GM19452 (cell line): ENCODE data around the gene SSX2IP.
"Not testable (repeated sequence)": the region's sequence is repeated elsewhere in the genome, so short reads cannot be mapped to it uniquely, and the experiment has no call there.

Experiments used
- ATAC-seq: cut with Tn5 transposase; IDR thresholded peaks from one replicate; pipeline ENCODE4 v1.9.1; 2021; ENCODE audit not compliant: unreplicated experiment

SSX2IP gene, protein sequence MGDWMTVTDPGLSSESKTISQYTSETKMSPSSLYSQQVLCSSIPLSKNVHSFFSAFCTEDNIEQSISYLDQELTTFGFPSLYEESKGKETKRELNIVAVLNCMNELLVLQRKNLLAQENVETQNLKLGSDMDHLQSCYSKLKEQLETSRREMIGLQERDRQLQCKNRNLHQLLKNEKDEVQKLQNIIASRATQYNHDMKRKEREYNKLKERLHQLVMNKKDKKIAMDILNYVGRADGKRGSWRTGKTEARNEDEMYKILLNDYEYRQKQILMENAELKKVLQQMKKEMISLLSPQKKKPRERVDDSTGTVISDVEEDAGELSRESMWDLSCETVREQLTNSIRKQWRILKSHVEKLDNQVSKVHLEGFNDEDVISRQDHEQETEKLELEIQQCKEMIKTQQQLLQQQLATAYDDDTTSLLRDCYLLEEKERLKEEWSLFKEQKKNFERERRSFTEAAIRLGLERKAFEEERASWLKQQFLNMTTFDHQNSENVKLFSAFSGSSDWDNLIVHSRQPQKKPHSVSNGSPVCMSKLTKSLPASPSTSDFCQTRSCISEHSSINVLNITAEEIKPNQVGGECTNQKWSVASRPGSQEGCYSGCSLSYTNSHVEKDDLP

GRCh38 chr1:84690397-84691121, at the start of gene SSX2IP:
Gene SSX2IP (minus strand): TSS chr1:84690461. CDS start chr1:84671219, 19,242 bp downstream.
- ATAC-seq = peak; percentile 93

DNA sequence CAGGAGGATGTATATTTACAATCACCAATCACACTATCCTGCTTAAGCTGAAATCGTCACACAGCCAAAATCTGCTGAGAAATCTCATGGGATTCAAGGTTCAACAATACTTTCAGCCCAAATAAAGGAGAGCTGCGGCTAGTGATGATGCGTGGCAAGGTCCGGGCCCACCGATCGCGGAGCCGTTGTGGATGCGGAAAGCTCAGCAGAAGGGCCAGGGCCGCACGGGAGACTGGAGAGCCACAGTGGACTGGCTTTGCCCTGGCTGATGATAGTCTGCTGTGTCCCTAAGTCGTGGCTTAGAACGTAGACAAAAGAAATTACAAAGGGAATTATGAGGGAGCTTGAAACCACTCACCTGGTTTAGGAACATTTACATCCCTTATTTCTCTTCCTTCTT, 48.0 kb upstream of the SSX2IP start:
- ATAC-seq = no peak

DNA sequence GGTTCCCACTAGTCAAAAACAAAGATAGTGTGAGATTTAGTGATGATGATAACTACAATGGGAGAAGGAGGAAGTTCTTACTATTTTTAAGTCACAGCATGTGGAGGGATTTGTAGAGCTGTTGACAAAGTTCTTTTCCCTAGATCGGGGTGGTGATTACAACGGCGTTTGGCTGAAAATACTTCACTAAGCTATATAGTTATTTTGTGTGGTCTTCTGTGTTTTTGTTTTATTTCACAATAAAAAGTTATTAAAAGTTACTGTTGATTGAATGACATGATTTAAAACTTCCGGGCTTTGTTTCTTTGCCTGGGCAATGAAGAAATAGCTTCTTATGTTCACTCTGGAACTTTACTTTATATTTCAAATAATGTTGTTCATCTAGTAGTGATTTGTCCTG, 47.3 kb upstream of the SSX2IP start:
- no peak for ATAC-seq

DNA sequence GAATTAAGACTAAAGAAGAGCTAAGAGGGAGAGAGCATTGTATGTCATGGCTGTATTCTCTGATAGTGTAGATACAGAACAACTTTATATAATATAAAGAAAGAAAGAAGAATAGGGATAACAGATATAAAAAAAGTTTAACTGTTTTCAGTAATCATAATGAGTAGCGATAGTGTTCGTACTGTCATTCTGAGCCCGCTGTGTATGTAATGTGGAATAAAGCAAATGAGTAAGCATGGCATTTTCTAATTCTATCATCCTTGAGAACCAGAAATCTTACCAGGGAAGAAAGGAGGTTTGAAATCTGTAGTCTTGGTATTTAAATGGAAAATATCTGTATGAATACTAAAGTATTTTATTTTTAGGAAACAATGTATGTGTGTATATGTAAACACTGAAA, 46.7 kb upstream of the SSX2IP start:
- ATAC-seq = no peak

- no peak for ATAC-seq
Measured at GRCh38 chr1:84736445-84736844, 46.2 kb upstream of the SSX2IP start.

- ATAC-seq = no peak
Measured at GRCh38 chr1:84735483-84735882, 45.2 kb upstream of the SSX2IP start.

- no peak for ATAC-seq
Measured at GRCh38 chr1:84732520-84732919, 42.3 kb upstream of the SSX2IP start.

GRCh38 chr1:84731519-84731918, 41.3 kb upstream of the SSX2IP start:
- no peak for ATAC-seq

- ATAC-seq = not testable (repeated sequence)
Measured at GRCh38 chr1:84727711-84728110, 37.5 kb upstream of the SSX2IP start.

- ATAC-seq = no peak
Measured at GRCh38 chr1:84726593-84727499, 36.6 kb upstream of the SSX2IP start.

GRCh38 chr1:84724128-84724860, 34.0 kb upstream of the SSX2IP start:
- ATAC-seq = no peak

- no peak for ATAC-seq
Measured at GRCh38 chr1:84722794-84723193, 32.5 kb upstream of the SSX2IP start.

DNA sequence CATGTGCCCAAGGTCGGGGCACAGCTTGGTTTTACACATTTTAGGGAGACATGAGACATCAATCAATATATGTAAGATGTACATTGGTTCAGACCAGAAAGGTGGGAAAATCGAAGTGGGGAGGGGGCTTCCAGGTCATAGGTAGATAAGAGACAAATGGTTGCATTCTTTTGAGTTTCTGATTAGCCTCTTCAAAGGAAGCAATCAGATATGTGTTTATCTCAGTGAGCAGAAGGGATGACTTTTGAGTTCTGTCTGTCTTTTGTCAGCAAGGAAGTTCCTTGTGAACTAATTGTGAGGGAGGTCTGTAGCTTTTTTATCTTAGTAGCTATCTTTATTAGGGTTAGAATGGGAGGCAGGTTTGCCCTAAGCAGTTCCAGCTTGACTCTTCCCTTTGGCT, 31.6 kb upstream of the SSX2IP start:
- ATAC-seq = not testable (repeated sequence)

DNA sequence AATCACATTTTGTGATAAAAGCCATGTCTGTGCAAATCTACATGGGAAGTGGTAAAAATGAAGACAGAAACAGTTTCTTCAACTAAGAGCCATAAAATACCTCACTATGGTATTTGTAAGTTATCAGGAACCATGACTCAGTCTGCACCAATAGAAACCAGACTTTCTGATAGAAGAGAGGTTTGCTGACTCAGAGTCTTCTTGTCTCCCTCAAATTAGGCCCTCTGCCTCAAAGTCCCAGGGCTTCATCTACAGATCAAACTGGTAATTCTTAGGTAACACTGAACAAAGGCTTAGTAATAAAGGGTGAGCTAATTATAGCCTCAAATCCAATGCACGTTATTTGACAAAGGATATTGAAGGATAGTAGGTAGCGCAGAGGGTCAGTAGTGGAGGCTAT, 30.9 kb upstream of the SSX2IP start:
- no peak for ATAC-seq

DNA sequence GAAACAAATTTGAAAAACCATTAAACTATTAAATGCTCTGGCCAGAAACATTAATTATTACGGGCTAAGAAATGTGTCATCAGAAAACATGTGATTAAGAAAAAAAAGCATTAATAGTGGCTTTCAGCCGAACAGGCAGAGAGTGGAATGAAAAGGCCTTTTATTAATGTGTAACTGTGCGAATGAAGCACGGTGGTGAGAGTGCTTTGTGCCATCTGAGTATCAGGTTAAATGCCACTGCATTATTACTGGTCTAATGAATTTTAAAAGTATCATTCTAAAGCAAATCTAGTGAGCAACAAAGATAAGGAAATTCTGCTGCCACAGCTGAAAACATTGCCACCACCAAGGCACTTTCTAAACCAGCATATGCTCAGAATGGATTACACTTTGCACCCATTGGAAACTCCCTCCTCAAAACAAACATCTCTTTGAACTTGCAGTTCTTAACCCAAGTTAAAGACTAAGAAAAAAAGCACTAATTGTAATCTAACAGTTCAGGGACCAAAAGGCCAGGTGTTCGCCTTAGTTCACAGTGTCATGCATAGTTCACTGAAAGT, 30.0 kb upstream of the SSX2IP start:
- ATAC-seq = no peak

GRCh38 chr1:84719543-84720217, 29.4 kb upstream of the SSX2IP start:
- no peak for ATAC-seq

GRCh38 chr1:84715342-84716019, 25.2 kb upstream of the SSX2IP start:
- no peak for ATAC-seq

DNA sequence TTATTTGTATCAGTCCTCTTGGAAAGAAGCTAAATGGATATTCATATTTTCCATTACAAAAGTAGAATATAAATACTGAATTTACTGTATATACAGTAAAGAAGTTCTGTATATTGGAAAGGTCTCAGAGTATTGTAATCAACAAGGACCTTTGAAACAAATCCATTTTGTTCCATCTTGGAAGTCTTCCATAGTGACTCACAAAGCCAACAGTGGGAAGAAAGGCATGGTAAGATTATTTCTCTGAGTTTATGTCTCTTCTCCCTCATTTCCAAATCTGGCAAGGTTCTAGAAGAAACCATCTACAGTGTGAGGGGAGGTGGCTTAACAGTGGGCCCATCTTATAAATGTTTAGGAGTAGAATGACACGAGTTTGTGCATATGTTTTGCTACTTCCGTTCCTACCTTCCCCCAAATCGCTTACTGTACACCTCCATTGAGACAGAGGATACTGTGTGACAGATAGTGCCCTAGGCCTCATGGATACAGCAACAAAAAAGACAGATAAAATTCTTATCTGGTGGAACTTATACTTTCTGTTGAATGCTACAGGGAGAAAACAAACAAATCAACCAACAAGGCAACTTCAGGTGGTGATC, 22.1 kb upstream of the SSX2IP start:
- ATAC-seq = no peak
